ENCODE measurements around the gene OR52E5.
A peak's percentile ranks its signal among the peaks of the same experiment; 100 is the strongest.

Gene OR52E5

DNA sequence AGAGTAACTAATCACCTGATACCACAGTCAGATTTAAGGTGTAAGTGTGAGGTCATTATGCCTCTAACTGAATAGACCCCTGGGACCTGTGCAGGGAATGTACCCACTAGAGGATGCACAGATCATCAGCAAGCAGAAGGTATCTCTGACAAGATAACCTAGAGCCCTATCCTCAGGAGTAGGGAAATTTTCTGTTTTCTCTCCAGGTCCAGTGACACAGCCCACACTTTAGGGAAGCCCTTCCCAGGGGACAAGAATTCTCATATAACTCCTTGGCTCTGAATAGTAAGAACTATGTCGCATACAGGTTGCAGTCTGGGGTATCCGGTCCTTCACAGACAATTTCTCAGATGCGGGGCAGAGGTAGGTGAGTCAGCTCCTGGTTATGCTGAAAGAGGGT is at the start of gene OR52E5:
TSS of gene OR52E5 (plus strand) at position 301 of the 400 bp plus-strand sequence. CDS start 7,569 bp downstream, outside the sequence.
- Histone ChIP-seq H3K9me3 (ENCODE audit: control insufficient read depth, low read length) (no peaks in the 10 kb centered on the region), H3K4me1 (ENCODE audit: control insufficient read depth, insufficient read depth, low read length) (no peaks in the 10 kb centered on the region), H3K27me3 (replicated peaks; ENCODE audit: control insufficient read depth, insufficient read depth, low read length) (peaks cover 3% of the 10 kb centered on the region), H3K9ac (ENCODE audit: low read length) (no peak within 1 kb of the TSS), H3K36me3 (ENCODE audit: control insufficient read depth, insufficient read depth, low read length, severe bottlenecking) (no peaks in the 10 kb centered on the region), H3K4me3 (ENCODE audit: low read length) (no peak within 1 kb of the TSS)
- DNase-seq (ENCODE audit: low read depth) = no peak

- H3K27me3 ChIP-seq (replicated peaks; ENCODE audit: control insufficient read depth, insufficient read depth, low read length) = peaks cover 5% of the 10 kb centered on the region
- no peak for DNase-seq (ENCODE audit: low read depth)
- H3K4me1 ChIP-seq (ENCODE audit: control insufficient read depth, insufficient read depth, low read length) = no peaks in the 10 kb centered on the region
- no peak overlapping the region for H3K9ac ChIP-seq (ENCODE audit: low read length)
- H3K9me3 ChIP-seq (ENCODE audit: control insufficient read depth, low read length) = peaks cover 1% of the 10 kb centered on the region
- H3K4me3 ChIP-seq (ENCODE audit: low read length) = no peak overlapping the region
- no peaks in the 10 kb centered on the region for H3K36me3 ChIP-seq (ENCODE audit: control insufficient read depth, insufficient read depth, low read length, severe bottlenecking)
These were observed 46.3 kb upstream of the OR52E5 start for GRCh38 chr11:5846701-5847100.

DNA sequence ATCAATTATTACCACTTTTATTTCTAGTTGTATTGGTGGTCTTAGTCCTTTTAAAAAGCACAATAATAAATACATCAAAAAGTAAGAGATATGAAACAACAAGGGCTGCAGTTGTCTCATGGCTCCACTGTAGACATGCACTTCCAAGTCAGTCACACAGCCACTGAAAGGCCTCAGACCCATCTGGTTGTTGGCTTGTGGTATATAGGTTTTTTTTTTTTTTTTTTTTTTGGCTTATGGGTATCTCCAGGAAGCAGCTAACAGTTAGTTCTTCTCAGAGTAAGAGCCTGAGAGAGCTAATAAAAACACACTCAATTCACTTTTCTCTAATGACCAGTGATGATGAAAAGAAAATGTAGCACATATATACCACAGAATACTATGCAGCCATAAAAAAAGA is 45.3 kb upstream of the OR52E5 start:
- Histone ChIP-seq H3K4me1 (ENCODE audit: control insufficient read depth, insufficient read depth, low read length) (no peaks in the 10 kb centered on the region), H3K9me3 (ENCODE audit: control insufficient read depth, low read length) (peaks cover 7% of the 10 kb centered on the region), H3K4me3 (ENCODE audit: low read length) (no peak overlapping the region), H3K36me3 (ENCODE audit: control insufficient read depth, insufficient read depth, low read length, severe bottlenecking) (no peaks in the 10 kb centered on the region), H3K27me3 (replicated peaks; ENCODE audit: control insufficient read depth, insufficient read depth, low read length) (peaks cover 5% of the 10 kb centered on the region), H3K9ac (ENCODE audit: low read length) (no peak overlapping the region)
- DNase-seq (ENCODE audit: low read depth) = no peak

DNA sequence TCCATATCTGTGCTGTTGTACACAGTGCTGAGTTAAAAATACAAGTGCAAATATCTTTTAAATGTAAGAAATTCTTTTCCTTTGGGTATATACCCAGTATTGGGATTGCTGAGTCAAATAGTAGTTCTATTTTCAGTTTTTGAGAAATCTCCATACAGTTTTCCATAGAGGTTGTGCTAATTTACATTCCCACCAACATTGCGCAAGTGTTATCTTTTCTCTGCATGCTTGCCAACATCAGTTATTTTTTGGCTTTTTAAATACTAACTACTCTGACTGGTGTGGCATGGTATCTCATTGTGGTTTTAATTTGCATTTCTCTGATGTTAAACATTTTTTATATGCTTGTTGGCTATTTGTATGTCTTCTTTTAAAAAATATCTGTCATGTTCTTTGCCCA is 42.0 kb upstream of the OR52E5 start:
- no peak for DNase-seq (ENCODE audit: low read depth)
- no peaks in the 10 kb centered on the region for H3K36me3 ChIP-seq (ENCODE audit: control insufficient read depth, insufficient read depth, low read length, severe bottlenecking)
- H3K27me3 ChIP-seq (replicated peaks; ENCODE audit: control insufficient read depth, insufficient read depth, low read length) = no peaks in the 10 kb centered on the region
- peaks cover 10% of the 10 kb centered on the region for H3K9me3 ChIP-seq (ENCODE audit: control insufficient read depth, low read length)
- no peak overlapping the region for H3K4me3 ChIP-seq (ENCODE audit: low read length)
- H3K4me1 ChIP-seq (ENCODE audit: control insufficient read depth, insufficient read depth, low read length) = no peaks in the 10 kb centered on the region
- no peak overlapping the region for H3K9ac ChIP-seq (ENCODE audit: low read length)

- Histone ChIP-seq H3K9ac (ENCODE audit: low read length) (no peak within 1 kb of the TSS), H3K4me3 (ENCODE audit: low read length) (no peak within 1 kb of the TSS), H3K27me3 (replicated peaks; ENCODE audit: control insufficient read depth, insufficient read depth, low read length) (no peaks in the 10 kb centered on the region), H3K36me3 (ENCODE audit: control insufficient read depth, insufficient read depth, low read length, severe bottlenecking) (no peaks in the 10 kb centered on the region), H3K9me3 (ENCODE audit: control insufficient read depth, low read length) (peaks cover 3% of the 10 kb centered on the region), H3K4me1 (ENCODE audit: control insufficient read depth, insufficient read depth, low read length) (no peaks in the 10 kb centered on the region)
- no peak for DNase-seq (ENCODE audit: low read depth)
These were observed 35.4 kb upstream of the OR52E5 start, which contains the start of gene OR52E8 for GRCh38 chr11:5857590-5857989. Gene OR52E8, minus strand, starts transcription at chr11:5857690. Its CDS starts 0 bp downstream, at chr11:5857690.

DNA sequence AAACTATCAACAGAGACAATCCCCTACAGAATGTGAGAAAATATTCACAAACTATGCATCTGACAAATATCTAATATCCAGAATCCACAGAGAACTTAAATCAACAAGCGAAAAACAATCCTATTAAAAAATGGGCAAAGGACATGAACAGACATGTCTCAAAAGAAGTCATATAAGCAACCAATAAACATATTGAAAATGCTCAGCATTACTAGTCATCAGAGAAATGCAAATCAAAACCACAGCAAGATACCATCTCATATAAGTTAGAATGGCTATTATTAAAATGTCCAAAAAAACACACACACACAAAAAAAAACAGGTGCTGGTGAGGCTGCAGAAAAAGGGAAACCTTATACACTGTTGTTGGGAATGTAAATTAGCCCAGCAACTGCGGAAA is 27.2 kb upstream of the OR52E5 start:
- no peak for DNase-seq (ENCODE audit: low read depth)
- H3K4me1 ChIP-seq (ENCODE audit: control insufficient read depth, insufficient read depth, low read length) = no peaks in the 10 kb centered on the region
- no peak overlapping the region for H3K4me3 ChIP-seq (ENCODE audit: low read length)
- no peak overlapping the region for H3K9ac ChIP-seq (ENCODE audit: low read length)
- H3K27me3 ChIP-seq (replicated peaks; ENCODE audit: control insufficient read depth, insufficient read depth, low read length) = no peaks in the 10 kb centered on the region
- H3K9me3 ChIP-seq (ENCODE audit: control insufficient read depth, low read length) = peaks cover 2% of the 10 kb centered on the region
- H3K36me3 ChIP-seq (ENCODE audit: control insufficient read depth, insufficient read depth, low read length, severe bottlenecking) = no peaks in the 10 kb centered on the region

DNA sequence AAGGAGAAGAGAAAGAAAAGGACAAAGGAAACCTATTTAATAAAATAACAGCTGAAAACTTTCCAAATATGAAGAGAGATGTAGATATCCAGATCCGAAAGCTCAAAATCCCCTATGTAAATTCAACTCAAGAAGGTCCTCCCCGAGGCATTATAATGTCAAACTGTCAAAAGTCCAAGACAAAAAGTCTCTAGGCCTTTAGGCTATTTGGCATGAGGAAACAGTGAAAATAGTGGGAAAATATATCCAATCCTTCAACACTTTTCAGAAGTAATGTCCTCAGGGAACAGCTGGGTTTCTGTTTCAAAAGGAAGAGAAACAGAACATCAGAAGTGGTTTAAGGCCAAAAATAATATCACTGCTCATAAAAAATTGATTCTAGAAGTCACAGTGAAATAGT is 14.4 kb upstream of the OR52E5 start:
- Histone ChIP-seq H3K9me3 (ENCODE audit: control insufficient read depth, low read length) (no peaks in the 10 kb centered on the region), H3K4me3 (ENCODE audit: low read length) (no peak overlapping the region), H3K9ac (ENCODE audit: low read length) (no peak overlapping the region), H3K4me1 (ENCODE audit: control insufficient read depth, insufficient read depth, low read length) (no peaks in the 10 kb centered on the region), H3K27me3 (replicated peaks; ENCODE audit: control insufficient read depth, insufficient read depth, low read length) (peaks cover 12% of the 10 kb centered on the region), H3K36me3 (ENCODE audit: control insufficient read depth, insufficient read depth, low read length, severe bottlenecking) (no peaks in the 10 kb centered on the region)
- DNase-seq (ENCODE audit: low read depth) = no peak

DNA sequence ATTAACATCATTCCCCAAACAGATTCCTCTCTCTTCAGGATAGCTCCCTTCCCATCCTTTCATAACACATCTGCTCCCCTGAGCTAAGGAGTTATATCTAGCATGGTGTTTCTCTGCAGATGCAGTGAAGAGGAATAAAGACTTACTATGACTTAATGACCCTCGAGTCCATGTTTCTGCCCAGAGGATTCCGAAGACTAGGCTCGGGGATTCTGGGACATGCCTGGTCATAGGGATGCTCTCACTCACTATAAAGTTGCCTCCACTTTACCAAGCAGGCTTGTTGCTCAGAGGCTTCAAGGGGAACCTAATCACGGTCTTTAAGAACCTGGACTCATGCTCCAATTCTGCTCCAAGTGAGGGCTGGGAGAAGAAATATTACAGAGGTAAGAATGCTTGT is 12.7 kb upstream of the OR52E5 start, which contains the start of gene OR52E4:
TSS of gene OR52E4 (plus strand) at position 301 of the 400 bp plus-strand sequence. CDS start 3,664 bp downstream, outside the sequence.
- Histone ChIP-seq H3K27me3 (replicated peaks; ENCODE audit: control insufficient read depth, insufficient read depth, low read length) (peaks cover 12% of the 10 kb centered on the region), H3K9ac (ENCODE audit: low read length) (no peak within 1 kb of the TSS), H3K9me3 (ENCODE audit: control insufficient read depth, low read length) (no peaks in the 10 kb centered on the region), H3K36me3 (ENCODE audit: control insufficient read depth, insufficient read depth, low read length, severe bottlenecking) (no peaks in the 10 kb centered on the region), H3K4me3 (ENCODE audit: low read length) (no peak within 1 kb of the TSS), H3K4me1 (ENCODE audit: control insufficient read depth, insufficient read depth, low read length) (no peaks in the 10 kb centered on the region)
- DNase-seq (ENCODE audit: low read depth) = no peak

DNA sequence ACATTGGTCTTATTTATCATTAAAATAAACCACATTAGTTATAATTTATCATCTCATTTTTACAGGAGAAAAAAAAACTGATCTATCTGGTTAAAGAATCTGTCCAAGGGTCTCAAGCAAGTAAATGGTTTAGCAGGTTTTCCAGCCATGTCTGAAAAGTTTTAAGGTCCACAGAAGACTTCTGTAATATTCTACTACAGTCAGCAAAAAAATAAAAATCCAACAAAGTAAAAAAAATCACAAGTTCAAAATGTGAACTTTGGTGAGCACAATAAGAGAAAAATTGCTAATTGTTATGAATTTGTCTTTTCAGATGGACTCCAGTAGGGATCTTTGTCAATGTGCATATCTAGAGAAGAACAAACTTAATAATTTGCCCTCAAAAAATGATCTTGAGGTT is 11.3 kb upstream of the OR52E5 start:
- Histone ChIP-seq H3K4me1 (ENCODE audit: control insufficient read depth, insufficient read depth, low read length) (no peaks in the 10 kb centered on the region), H3K9me3 (ENCODE audit: control insufficient read depth, low read length) (no peaks in the 10 kb centered on the region), H3K9ac (ENCODE audit: low read length) (no peak overlapping the region), H3K4me3 (ENCODE audit: low read length) (no peak overlapping the region), H3K27me3 (replicated peaks; ENCODE audit: control insufficient read depth, insufficient read depth, low read length) (peaks cover 13% of the 10 kb centered on the region), H3K36me3 (ENCODE audit: control insufficient read depth, insufficient read depth, low read length, severe bottlenecking) (no peaks in the 10 kb centered on the region)
- no peak for DNase-seq (ENCODE audit: low read depth)

DNA sequence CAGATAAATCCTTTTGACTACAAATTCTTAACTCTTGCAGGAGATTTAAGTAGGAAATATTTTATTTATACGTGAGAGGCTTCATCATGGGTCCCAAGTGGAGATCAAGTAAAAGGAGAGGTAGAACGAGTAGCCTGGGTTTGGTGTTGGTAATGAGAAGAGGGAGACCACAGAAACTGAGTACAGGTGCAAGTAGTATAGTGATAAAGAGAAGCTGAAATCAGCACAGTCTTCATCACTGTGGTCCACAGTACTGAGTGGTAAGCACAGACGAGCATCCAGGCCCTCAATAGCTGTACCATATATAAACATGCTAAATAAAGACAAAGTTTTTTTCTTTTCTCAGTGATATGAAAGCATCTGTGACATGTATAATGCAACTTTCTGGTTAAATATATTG is 5.8 kb upstream of the OR52E5 start:
- H3K4me1 ChIP-seq (ENCODE audit: control insufficient read depth, insufficient read depth, low read length) = no peaks in the 10 kb centered on the region
- DNase-seq (ENCODE audit: low read depth) = no peak
- no peak overlapping the region for H3K9ac ChIP-seq (ENCODE audit: low read length)
- H3K9me3 ChIP-seq (ENCODE audit: control insufficient read depth, low read length) = no peaks in the 10 kb centered on the region
- H3K36me3 ChIP-seq (ENCODE audit: control insufficient read depth, insufficient read depth, low read length, severe bottlenecking) = no peaks in the 10 kb centered on the region
- H3K4me3 ChIP-seq (ENCODE audit: low read length) = no peak overlapping the region
- peaks cover 15% of the 10 kb centered on the region for H3K27me3 ChIP-seq (replicated peaks; ENCODE audit: control insufficient read depth, insufficient read depth, low read length)

DNA sequence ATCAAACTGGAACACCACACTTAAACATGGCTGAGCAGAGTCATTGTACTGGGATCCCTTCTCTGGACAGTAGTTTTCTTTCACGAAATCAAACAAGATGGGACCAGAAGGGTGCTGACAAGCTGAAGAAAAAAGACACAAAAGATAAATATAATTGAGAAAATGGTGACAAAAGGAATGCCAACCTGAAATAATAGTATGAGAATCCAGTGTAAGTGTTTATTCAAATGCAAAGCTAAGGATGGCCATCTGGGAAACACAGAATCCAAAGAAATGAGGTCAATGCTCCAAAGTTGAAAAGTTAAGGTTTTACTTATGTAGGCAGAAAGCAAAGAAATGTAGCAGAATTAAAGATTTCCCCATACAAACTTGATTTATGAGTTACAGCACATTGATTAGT is 5.3 kb upstream of the OR52E5 start:
- Histone ChIP-seq H3K4me1 (ENCODE audit: control insufficient read depth, insufficient read depth, low read length) (no peaks in the 10 kb centered on the region), H3K9me3 (ENCODE audit: control insufficient read depth, low read length) (no peaks in the 10 kb centered on the region), H3K4me3 (ENCODE audit: low read length) (no peak overlapping the region), H3K36me3 (ENCODE audit: control insufficient read depth, insufficient read depth, low read length, severe bottlenecking) (no peaks in the 10 kb centered on the region), H3K27me3 (replicated peaks; ENCODE audit: control insufficient read depth, insufficient read depth, low read length) (peaks cover 15% of the 10 kb centered on the region), H3K9ac (ENCODE audit: low read length) (no peak overlapping the region)
- DNase-seq (ENCODE audit: low read depth) = no peak

- peak; percentile 52 for DNase-seq (ENCODE audit: low read depth)
These were observed 1.7 kb upstream of the OR52E5 start for GRCh38 chr11:5891216-5891800.

More at GRCh38 chr11:5891216-5891800, 1.7 kb upstream of the OR52E5 start:
- no peaks in the 10 kb centered on the region for H3K4me1 ChIP-seq (ENCODE audit: control insufficient read depth, insufficient read depth, low read length)
- H3K27me3 ChIP-seq (replicated peaks; ENCODE audit: control insufficient read depth, insufficient read depth, low read length) = peaks cover 12% of the 10 kb centered on the region
- H3K4me3 ChIP-seq (ENCODE audit: low read length) = no peak overlapping the region
- no peaks in the 10 kb centered on the region for H3K9me3 ChIP-seq (ENCODE audit: control insufficient read depth, low read length)
- no peak overlapping the region for H3K9ac ChIP-seq (ENCODE audit: low read length)
- no peaks in the 10 kb centered on the region for H3K36me3 ChIP-seq (ENCODE audit: control insufficient read depth, insufficient read depth, low read length, severe bottlenecking)

Measured in adipocyte (in vitro differentiated cells).